H1 (cell line): ENCODE results near the gene ARHGEF28.

Experiments used
- CEBPB ChIP-seq: IDR thresholded peaks from 2 replicates; pipeline ENCODE4 v1.6.1; 2012; ENCODE audit warnings: low read depth, low read length
- EZH2 ChIP-seq: fragments of 200-600 bp; sonication (generic); IDR thresholded peaks from 2 replicates; pipeline ENCODE4 v1.7.1; 2012; ENCODE audit warnings: low read depth, mild to moderate bottlenecking, moderate library complexity, low read length, inconsistent platforms; ENCODE audit not compliant: severe bottlenecking
- SP1 ChIP-seq: IDR thresholded peaks from 2 replicates; pipeline ENCODE4 v1.6.1; 2011; ENCODE audit warnings: low read depth, low read length
- TF ChIP-seq, protein P1 (sequence below), 3 experiments: IDR thresholded peaks; 1 replicate in 2 of 3; 2 replicates in 1 of 3; pipeline versions ENCODE4 v1.5.1 to v1.6.1; 2011; ENCODE audit warnings: low read length in 3 of 3, mild to moderate bottlenecking in 3 of 3, inconsistent platforms in 2 of 3, low read depth in 1 of 3, moderate library complexity in 1 of 3; ENCODE audit not compliant: insufficient read depth in 1 of 3; ENCODE audit errors: control extremely low read depth in 1 of 3

DNA sequence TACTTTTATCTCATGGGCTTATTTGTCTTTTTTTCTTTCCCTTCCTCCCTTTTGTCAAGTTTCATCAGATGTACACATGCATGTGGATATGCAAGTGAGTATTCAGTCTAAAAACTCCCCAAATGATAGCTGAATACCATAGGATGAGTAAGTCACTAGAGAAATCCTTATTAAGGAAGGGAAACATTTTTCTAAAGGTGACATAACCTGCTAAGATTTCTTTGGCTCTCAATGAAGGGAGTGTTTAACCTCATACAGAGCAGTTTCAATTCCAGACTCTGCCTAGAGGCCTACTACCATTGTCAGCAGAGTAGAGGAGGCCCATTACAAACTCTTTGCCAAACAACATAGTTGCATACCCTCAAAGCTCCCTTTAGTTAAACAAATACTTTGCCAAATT, 192.4 kb downstream of the ARHGEF28 start:
- TF ChIP-seq EZH2 (no peak), CEBPB (no peak), SP1 (no peak)
- TF ChIP-seq, protein P1, sequence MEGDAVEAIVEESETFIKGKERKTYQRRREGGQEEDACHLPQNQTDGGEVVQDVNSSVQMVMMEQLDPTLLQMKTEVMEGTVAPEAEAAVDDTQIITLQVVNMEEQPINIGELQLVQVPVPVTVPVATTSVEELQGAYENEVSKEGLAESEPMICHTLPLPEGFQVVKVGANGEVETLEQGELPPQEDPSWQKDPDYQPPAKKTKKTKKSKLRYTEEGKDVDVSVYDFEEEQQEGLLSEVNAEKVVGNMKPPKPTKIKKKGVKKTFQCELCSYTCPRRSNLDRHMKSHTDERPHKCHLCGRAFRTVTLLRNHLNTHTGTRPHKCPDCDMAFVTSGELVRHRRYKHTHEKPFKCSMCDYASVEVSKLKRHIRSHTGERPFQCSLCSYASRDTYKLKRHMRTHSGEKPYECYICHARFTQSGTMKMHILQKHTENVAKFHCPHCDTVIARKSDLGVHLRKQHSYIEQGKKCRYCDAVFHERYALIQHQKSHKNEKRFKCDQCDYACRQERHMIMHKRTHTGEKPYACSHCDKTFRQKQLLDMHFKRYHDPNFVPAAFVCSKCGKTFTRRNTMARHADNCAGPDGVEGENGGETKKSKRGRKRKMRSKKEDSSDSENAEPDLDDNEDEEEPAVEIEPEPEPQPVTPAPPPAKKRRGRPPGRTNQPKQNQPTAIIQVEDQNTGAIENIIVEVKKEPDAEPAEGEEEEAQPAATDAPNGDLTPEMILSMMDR (IDR thresholded peaks at IDR 0.05; ENCODE audit: control extremely low read depth in 1 of 3, insufficient read depth in 1 of 3, low read depth in 1 of 3, low read length in 3 of 3), result no peak
